KMS-11 (cell line): ENCODE results near the gene PALLD.

ENCODE experiments used
- H2AFZ ChIP-seq: fragments of 200-600 bp; sonication (generic); 2 replicates; pipeline ENCODE4 v1.6.1; 2016; ENCODE audit warnings: antibody characterized with exemption, mixed run types, low read depth
- H3K27ac ChIP-seq: fragments of 200-600 bp; sonication (generic); 2 replicates; pipeline ENCODE4 v1.6.1; 2016; ENCODE audit warnings: mild to moderate bottlenecking, mixed run types
- H3K27me3 ChIP-seq: fragments of 200-600 bp; sonication (generic); 2 replicates; pipeline ENCODE4 v1.6.1; 2017; ENCODE audit warnings: mild to moderate bottlenecking, low read depth, mixed run types, moderate library complexity; ENCODE audit not compliant: insufficient read depth
- H3K36me3 ChIP-seq: fragments of 200-600 bp; sonication (generic); 2 replicates; pipeline ENCODE4 v1.6.1; 2017; ENCODE audit warnings: mild to moderate bottlenecking, mixed run types; ENCODE audit not compliant: insufficient read depth
- H3K4me1 ChIP-seq: fragments of 200-600 bp; sonication (generic); 2 replicates; pipeline ENCODE4 v1.6.1; 2016; ENCODE audit warnings: mild to moderate bottlenecking, low read depth, mixed run types; ENCODE audit not compliant: poor library complexity, severe bottlenecking
- H3K4me2 ChIP-seq: fragments of 200-600 bp; sonication (generic); 2 replicates; pipeline ENCODE4 v1.7.0; 2016; ENCODE audit warnings: mild to moderate bottlenecking, mixed run types
- H3K4me3 ChIP-seq: fragments of 200-600 bp; sonication (generic); IDR thresholded peaks from 2 replicates; pipeline ENCODE4 v1.6.1; 2017; ENCODE audit warnings: low read depth, low read length, mixed read lengths; ENCODE audit not compliant: insufficient read depth
- H3K79me2 ChIP-seq: fragments of 200-600 bp; sonication (generic); 2 replicates; pipeline ENCODE4 v1.6.1; 2016; ENCODE audit warnings: low read depth, mixed run types; ENCODE audit not compliant: insufficient read depth
- H3K9ac ChIP-seq: fragments of 200-600 bp; sonication (generic); 2 replicates; pipeline ENCODE4 v1.6.1; 2016; ENCODE audit warnings: mild to moderate bottlenecking, mixed run types
- H4K20me1 ChIP-seq: fragments of 200-600 bp; sonication (generic); 2 replicates; pipeline ENCODE4 v1.6.1; 2016; ENCODE audit warnings: mild to moderate bottlenecking, mixed run types; ENCODE audit not compliant: insufficient read depth
- TF ChIP-seq, protein P1 (sequence below): fragments of 200-600 bp; sonication (generic); conservative IDR thresholded peaks from 2 replicates; pipeline ENCODE4 v1.6.1; 2017; ENCODE audit warnings: low read depth, mild to moderate bottlenecking, antibody characterized with exemption, low read length, moderate library complexity, mixed read lengths

PALLD gene

DNA sequence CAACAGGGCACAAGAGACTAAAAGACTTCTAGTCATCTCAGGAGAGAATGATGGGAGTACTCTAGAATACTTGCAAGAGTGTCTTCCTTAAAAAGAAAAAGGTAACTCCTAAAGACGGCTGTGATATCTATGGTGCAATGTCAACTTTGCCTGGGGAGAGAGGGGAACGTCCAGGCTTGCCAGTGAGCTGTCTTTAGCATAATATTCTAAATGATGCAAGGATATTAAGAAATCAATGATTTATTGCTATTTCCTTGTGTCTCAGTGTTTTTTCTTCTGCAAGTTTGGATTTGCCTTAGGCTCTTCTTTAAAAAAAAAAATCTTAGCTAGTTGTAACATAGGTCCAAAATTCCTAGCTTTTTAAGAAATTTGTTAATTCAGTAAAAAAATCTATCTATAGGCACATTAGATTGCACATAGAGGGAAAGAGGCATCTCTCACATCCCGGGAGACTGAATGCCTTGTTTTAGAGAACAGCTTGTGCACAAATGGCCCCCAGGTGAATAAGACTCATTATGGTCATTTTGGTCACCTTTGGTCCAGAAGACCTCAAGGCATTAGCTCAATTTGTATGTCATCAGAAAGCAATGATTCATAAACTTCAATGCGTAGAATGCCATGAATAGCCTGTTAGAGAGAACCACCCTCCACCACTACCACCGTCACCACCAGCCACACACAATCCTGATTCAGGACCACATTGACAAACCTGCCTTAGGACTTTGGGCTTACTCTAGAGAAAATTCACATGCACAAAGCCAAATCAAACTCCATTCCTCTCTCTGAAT is 104.1 kb downstream of the PALLD start:
- Histone ChIP-seq H3K79me2 (no peaks in the 10 kb centered on the region), H2AFZ (no peak overlapping the region), H3K27me3 (no peaks in the 10 kb centered on the region), H3K27ac (no peak overlapping the region), H3K4me2 (no peak overlapping the region), H3K9ac (no peak overlapping the region), H3K4me3 (no peak overlapping the region), H3K36me3 (no peaks in the 10 kb centered on the region), H3K4me1 (no peaks in the 10 kb centered on the region), H4K20me1 (no peaks in the 10 kb centered on the region)
- TF ChIP-seq, protein P1, sequence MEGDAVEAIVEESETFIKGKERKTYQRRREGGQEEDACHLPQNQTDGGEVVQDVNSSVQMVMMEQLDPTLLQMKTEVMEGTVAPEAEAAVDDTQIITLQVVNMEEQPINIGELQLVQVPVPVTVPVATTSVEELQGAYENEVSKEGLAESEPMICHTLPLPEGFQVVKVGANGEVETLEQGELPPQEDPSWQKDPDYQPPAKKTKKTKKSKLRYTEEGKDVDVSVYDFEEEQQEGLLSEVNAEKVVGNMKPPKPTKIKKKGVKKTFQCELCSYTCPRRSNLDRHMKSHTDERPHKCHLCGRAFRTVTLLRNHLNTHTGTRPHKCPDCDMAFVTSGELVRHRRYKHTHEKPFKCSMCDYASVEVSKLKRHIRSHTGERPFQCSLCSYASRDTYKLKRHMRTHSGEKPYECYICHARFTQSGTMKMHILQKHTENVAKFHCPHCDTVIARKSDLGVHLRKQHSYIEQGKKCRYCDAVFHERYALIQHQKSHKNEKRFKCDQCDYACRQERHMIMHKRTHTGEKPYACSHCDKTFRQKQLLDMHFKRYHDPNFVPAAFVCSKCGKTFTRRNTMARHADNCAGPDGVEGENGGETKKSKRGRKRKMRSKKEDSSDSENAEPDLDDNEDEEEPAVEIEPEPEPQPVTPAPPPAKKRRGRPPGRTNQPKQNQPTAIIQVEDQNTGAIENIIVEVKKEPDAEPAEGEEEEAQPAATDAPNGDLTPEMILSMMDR, result no peak

DNA sequence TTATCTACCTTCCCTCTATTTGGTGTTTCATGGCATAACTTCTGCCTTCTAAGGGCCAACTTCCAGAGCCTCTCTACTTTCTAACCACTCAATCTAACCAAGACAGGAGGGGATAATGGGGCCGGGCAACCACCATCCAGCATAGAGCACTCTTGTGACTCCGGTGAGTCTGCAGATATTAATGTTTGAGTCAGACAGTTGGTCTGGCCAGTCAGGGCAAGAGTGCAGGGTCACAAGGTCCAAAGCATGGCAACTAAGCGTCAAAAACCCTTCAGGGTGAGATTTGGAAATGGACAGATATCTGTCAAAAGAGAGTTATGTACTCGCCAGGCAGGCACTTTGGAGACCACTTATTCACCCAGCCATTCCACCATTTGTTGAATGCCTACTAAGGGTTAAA is 105.0 kb downstream of the PALLD start:
- H2AFZ ChIP-seq, result no peak overlapping the region
- H3K79me2 ChIP-seq, result no peaks in the 10 kb centered on the region
- H3K4me3 ChIP-seq, result no peak overlapping the region
- no peaks in the 10 kb centered on the region for H3K4me1 ChIP-seq
- H3K36me3 ChIP-seq, result no peaks in the 10 kb centered on the region
- no peak overlapping the region for H3K27ac ChIP-seq
- no peaks in the 10 kb centered on the region for H4K20me1 ChIP-seq
- H3K27me3 ChIP-seq, result no peaks in the 10 kb centered on the region
- TF ChIP-seq, protein P1, result no peak
- no peak overlapping the region for H3K9ac ChIP-seq
- no peak overlapping the region for H3K4me2 ChIP-seq

DNA sequence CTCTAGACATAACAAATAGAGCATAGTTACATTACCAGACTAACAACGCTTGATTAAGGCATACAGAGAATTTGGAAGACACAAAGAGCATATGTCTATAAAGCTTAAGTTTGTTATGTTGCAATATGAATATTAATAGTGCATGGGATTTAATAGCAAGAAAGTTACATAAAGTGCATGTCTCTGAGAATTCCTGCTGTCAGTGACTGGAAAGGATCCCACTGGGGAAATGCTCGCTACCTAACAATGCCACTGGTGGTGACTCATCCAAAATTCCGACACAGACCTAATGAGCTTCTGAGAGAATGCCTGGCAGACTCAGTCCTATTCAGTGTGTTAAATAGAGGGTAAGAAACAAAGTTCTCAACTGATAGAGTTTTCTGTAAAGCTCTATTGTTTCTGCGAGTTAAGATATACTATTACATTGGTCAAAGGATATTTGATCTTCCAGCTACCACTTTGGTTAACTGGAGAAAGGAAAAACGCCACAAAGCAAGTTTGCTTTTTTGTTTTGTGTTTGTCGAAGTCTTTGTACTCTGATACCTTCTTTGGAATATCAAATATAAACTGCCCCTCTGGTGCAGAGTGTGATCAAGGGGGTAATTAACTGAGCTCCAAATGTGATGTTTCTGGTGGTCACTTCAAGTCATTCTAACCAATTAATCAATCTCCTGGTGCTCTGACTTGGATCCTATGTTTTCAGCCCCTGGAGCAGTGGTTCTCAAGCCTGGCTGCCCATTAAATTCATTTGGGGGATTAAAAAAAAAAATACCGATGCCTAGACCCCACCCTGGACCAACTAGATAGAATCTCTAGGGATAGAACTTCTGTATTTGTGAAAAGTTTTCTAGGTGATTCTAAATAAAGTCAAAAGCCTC is 107.9 kb downstream of the PALLD start:
- no peaks in the 10 kb centered on the region for H3K4me1 ChIP-seq
- no peaks in the 10 kb centered on the region for H3K27me3 ChIP-seq
- H3K27ac ChIP-seq, result no peak overlapping the region
- no peak overlapping the region for H3K9ac ChIP-seq
- H3K36me3 ChIP-seq, result no peaks in the 10 kb centered on the region
- TF ChIP-seq, protein P1, result no peak
- no peak overlapping the region for H2AFZ ChIP-seq
- no peak overlapping the region for H3K4me3 ChIP-seq
- H3K79me2 ChIP-seq, result no peaks in the 10 kb centered on the region
- H3K4me2 ChIP-seq, result no peak overlapping the region
- H4K20me1 ChIP-seq, result no peaks in the 10 kb centered on the region

GRCh38 chr4:168605411-168605810 is 108.6 kb downstream of the PALLD start:
- H3K27me3 ChIP-seq, result no peaks in the 10 kb centered on the region
- TF ChIP-seq, protein P1, result no peak
- no peaks in the 10 kb centered on the region for H3K36me3 ChIP-seq
- H3K79me2 ChIP-seq, result no peaks in the 10 kb centered on the region
- no peak overlapping the region for H3K4me2 ChIP-seq
- no peak overlapping the region for H3K27ac ChIP-seq
- H3K4me1 ChIP-seq, result no peaks in the 10 kb centered on the region
- H2AFZ ChIP-seq, result no peak overlapping the region
- no peak overlapping the region for H3K4me3 ChIP-seq
- no peak overlapping the region for H3K9ac ChIP-seq
- no peaks in the 10 kb centered on the region for H4K20me1 ChIP-seq
